Suprapubic skin (tissue), 3 donors: ENCODE data around the gene EYA2.

ENCODE experiments used
- CTCF ChIP-seq, 2 donors: fragments of 200-600 bp in 1 of 2; fragments of 450-650 bp in 1 of 2; sonication (generic) in 1 of 2; IDR thresholded peaks; one replicate each; pipeline ENCODE4 v1.5.1; 2016 to 2019; ENCODE audit warnings: antibody characterized with exemption in 2 of 2, mild to moderate bottlenecking in 1 of 2, moderate library complexity in 1 of 2
- EP300 ChIP-seq: sonication (generic); formaldehyde crosslinking; IDR thresholded peaks from one replicate; pipeline ENCODE4 v1.6.1; 2017; ENCODE audit warnings: antibody characterized with exemption
- POLR2A ChIP-seq, 2 donors: fragments of 450-650 bp; IDR thresholded peaks; one replicate each; pipeline ENCODE4 v1.6.1; 2017; ENCODE audit warnings: antibody characterized with exemption in 2 of 2, mild to moderate bottlenecking in 2 of 2, moderate library complexity in 2 of 2

GRCh38 chr20:46990017-46990595 lies 95.5 kb downstream of the EYA2 start:
- TF ChIP-seq CTCF (IDR thresholded peaks at IDR 0.05) (no peak), EP300 (no peak), POLR2A (IDR thresholded peaks at IDR 0.05) (no peak)
